Osteocyte (in vitro differentiated cells): ENCODE results near the gene PPM1F. TPM values are rescaled to one million over a fixed set of nuclear protein-coding genes. Genes with fewer than 3 reads are reported as not detected.

Experiments
- DNase-seq: peaks from one replicate; pipeline ENCODE4 v3.0.0; 2021; ENCODE audit warnings: mixed read lengths; ENCODE audit not compliant: unreplicated experiment; ENCODE audit errors: extremely low spot score
- H3K27ac Mint-ChIP-seq: one replicate; pipeline ENCODE4 v1.8.0; 2021; ENCODE audit warnings: mild to moderate bottlenecking, mixed read lengths; ENCODE audit not compliant: unreplicated experiment
- H3K27me3 Mint-ChIP-seq: one replicate; pipeline ENCODE4 v1.8.0; 2021; ENCODE audit warnings: mixed read lengths; ENCODE audit not compliant: unreplicated experiment
- H3K36me3 Mint-ChIP-seq: one replicate; pipeline ENCODE4 v1.8.0; 2021; ENCODE audit warnings: mixed read lengths; ENCODE audit not compliant: unreplicated experiment
- H3K4me1 Mint-ChIP-seq: one replicate; pipeline ENCODE4 v1.8.0; 2021; ENCODE audit warnings: mixed read lengths; ENCODE audit not compliant: unreplicated experiment
- H3K4me3 Mint-ChIP-seq: one replicate; pipeline ENCODE4 v1.8.0; 2021; ENCODE audit warnings: mild to moderate bottlenecking, moderate library complexity, mixed read lengths; ENCODE audit not compliant: unreplicated experiment
- H3K9me3 Mint-ChIP-seq: one replicate; pipeline ENCODE4 v1.8.0; 2021; ENCODE audit warnings: mixed read lengths; ENCODE audit not compliant: unreplicated experiment
- CTCF ChIP-seq: fragments of 200-600 bp; sonication (generic); IDR thresholded peaks from 2 replicates; pipeline ENCODE4 v1.5.0; 2021; ENCODE audit warnings: antibody characterized with exemption, mild to moderate bottlenecking, moderate library complexity
- total RNA-seq: library from RNA; stranded (reverse); gene quantifications from 2 replicates; pipeline ENCODE4 v1.2.1, GENCODE V29; 2021

The PPM1F gene
- total RNA-seq, 1 donor from 2014 or later = 40.2 TPM

- TF ChIP-seq CTCF = no peak
- Mint-ChIP-seq H3K4me1 (peaks cover 16% of the 10 kb centered on the region), H3K27ac (peak overlapping the region; percentile 63), H3K27me3 (no peaks in the 10 kb centered on the region), H3K36me3 (peaks cover 3% of the 10 kb centered on the region), H3K9me3 (no peaks in the 10 kb centered on the region), H3K4me3 (peak overlapping the region; percentile 85)
- DNase-seq = no peak
These were observed 29.2 kb upstream of the PPM1F start for GRCh38 chr22:21981874-21982273.

GRCh38 chr22:21980547-21980946 lies 27.9 kb upstream of the PPM1F start:
- no peak overlapping the region for H3K4me3 Mint-ChIP-seq
- peak overlapping the region; percentile 3 for H3K27ac Mint-ChIP-seq
- H3K4me1 Mint-ChIP-seq = peaks cover 16% of the 10 kb centered on the region
- no peak for TF ChIP-seq CTCF
- no peak for DNase-seq
- no peaks in the 10 kb centered on the region for H3K9me3 Mint-ChIP-seq
- H3K27me3 Mint-ChIP-seq = no peaks in the 10 kb centered on the region
- peaks cover 3% of the 10 kb centered on the region for H3K36me3 Mint-ChIP-seq

- Mint-ChIP-seq H3K27me3 (no peaks in the 10 kb centered on the region), H3K27ac (no peak overlapping the region), H3K4me1 (peaks cover 16% of the 10 kb centered on the region), H3K9me3 (no peaks in the 10 kb centered on the region), H3K36me3 (peaks cover 12% of the 10 kb centered on the region), H3K4me3 (no peak overlapping the region)
- no peak for DNase-seq
- TF ChIP-seq CTCF = no peak
These were observed 26.1 kb upstream of the PPM1F start for GRCh38 chr22:21978564-21979386.

GRCh38 chr22:21977814-21978213 lies 25.2 kb upstream of the PPM1F start:
- Mint-ChIP-seq H3K27ac (no peak overlapping the region), H3K9me3 (no peaks in the 10 kb centered on the region), H3K4me1 (peaks cover 16% of the 10 kb centered on the region), H3K4me3 (no peak overlapping the region), H3K36me3 (peaks cover 15% of the 10 kb centered on the region), H3K27me3 (no peaks in the 10 kb centered on the region)
- TF ChIP-seq CTCF = no peak
- DNase-seq = no peak

- Mint-ChIP-seq H3K36me3 (peaks cover 24% of the 10 kb centered on the region), H3K9me3 (no peaks in the 10 kb centered on the region), H3K27ac (no peak overlapping the region), H3K4me3 (no peak overlapping the region), H3K27me3 (no peaks in the 10 kb centered on the region), H3K4me1 (peaks cover 2% of the 10 kb centered on the region)
- DNase-seq = no peak
- no peak for TF ChIP-seq CTCF
These were observed 23.3 kb upstream of the PPM1F start for GRCh38 chr22:21975854-21976345.
